Activated T-helper 1 cell treated with anti-CD3 and anti-CD28 coated beads, Interleukin-2, amount 50 U/mL, for 16 hours (primary cell): ENCODE results near the gene CD151.

Source experiments
- DNase-seq, 2 donors: peaks; one replicate each; pipeline ENCODE4 v3.0.0-alpha.2; 2020; ENCODE audit warnings: low read depth in 1 of 2, low spot score in 1 of 2

Gene CD151

DNA sequence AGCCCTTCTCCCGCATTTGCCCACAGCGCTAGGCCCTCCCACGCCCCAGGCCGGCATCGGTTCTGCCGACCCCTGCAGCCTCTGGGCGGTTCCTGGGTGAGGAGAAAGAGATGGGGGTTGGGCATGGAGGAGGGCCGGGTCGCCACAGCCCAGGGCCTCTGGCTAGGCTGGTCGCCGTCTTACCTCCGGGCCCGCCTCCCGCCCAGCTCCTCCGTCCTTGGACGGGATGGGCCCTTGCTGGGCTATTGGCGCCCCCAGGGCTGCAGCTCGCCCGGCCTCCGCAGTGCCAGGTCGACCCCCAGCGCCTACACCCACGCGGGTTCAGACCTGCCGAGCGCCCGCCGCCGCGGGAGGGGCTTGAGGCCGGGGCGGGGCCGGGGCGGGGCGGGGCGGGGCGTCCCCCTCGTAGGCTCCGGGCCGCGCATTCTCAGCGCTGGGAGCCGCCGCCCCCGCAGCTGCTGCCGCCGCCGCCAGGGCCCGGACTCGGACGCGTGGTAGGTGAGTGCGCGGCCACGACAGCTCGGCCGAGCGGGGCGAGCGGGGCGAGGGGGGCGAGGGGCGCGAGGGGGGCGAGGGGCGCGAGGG is at the start of gene CD151:
Gene CD151 (plus strand): TSS at position 424 of the 585 bp plus-strand sequence. CDS start 3,118 bp downstream, outside the sequence.
- DNase-seq = no peak

DNA sequence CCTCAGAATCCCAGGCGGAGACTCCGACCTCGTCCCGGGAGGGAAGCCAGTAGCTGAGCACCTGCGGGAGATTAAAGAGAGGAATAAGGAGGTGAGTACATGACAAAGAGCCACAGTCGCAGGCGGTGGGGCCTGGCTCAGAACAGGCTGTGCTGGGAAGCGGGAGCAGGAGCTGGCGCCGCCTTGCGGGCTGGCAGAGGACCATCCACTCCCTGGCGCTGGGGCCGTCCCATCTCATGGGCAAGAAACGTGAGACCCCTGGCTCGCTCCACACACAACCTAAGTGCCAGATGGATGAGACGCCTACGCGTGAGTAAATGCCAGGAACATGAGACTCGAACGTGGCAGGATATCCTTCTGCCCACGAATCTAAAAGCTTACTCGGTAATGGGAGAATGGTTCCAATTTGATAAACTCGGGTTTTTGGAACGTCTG is 49.2 kb upstream of the CD151 start:
- DNase-seq = no peak

GRCh38 chr11:786235-787083 is 46.3 kb upstream of the CD151 start:
- DNase-seq = no peak

DNA sequence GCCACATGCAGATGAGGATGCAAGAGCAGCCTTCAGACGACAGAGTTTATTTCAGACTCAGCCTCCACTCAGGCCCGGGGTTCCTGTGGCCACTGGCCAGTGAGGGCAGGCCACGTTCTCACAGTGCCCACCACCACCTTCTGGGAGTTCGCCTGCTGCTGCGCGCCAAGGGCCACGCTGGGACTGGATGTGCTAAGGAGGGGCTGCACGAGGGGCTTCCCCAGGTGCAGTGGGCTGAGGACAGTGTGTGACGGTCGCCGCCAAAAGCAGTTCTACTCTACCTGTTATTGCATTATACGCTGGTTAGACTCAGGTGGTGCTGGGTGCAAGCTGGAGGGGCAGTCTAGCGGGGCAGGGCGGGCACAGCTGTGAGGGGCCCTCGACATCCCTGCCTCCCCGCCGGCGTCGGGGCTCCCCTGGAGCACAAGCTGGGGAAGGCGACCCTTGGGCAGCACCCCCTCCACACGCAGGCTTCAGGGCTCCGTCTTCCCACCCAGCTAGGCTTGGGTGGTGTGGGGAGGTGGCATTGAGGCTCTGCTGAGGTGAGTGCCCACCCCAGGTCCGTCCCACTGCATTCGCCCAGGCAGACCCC is 45.6 kb upstream of the CD151 start:
- no peak for DNase-seq

GRCh38 chr11:788009-788640 is 44.6 kb upstream of the CD151 start:
- no peak for DNase-seq

DNA sequence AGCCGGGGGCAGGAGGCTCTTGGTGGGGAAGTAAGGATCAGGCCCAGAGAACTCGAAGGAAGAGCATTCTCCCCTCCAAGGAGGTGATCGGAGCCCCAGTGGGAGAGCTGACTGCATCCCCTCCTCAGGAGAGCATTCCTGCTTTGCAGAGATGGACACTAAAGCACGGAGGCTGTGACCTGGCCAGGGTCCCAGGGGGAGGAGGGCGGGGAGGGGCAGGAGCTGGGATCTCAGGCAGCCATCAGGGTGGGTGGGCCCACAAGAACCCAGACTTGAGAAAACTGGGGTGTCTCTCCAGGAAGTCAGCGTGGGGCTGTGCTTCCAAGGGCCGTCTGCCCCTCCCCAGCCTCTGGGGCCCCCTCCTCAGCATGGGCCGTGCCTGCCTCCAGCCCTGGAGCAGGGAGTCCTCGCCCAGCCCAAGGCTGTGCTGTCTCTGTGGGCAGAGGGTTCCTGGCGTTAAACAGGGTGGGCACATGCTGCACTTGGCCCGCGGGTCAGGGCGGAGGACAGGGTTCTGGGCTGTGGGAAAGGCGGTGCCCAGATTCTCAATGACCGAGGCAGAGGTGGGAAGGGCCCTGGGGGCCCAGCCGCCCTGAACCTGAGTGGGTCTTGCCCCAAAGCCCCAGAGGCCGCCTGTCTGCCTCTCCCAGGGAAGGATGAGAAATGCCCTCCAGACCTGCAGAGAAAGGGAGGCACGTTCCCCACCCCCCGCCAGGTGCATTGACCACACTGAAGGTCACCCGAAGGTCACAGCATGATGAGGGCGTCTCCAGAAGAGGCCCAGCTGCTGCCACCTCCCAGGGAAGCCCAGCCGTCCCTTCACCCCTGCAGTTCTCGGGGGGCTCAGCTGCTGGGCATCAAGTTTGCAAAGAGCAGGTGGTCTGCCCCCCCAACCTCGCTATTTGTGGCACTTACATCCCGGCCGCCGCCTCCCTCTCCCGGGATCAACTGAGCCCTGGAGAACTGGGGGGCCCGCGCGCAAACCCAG is 43.5 kb upstream of the CD151 start:
- no peak for DNase-seq

GRCh38 chr11:789943-790342 is 42.8 kb upstream of the CD151 start, which contains the start of gene CEND1:
TSS of gene CEND1 (minus strand) at chr11:790090. CDS start at chr11:788576, 1,514 bp downstream.
- DNase-seq = no peak

DNA sequence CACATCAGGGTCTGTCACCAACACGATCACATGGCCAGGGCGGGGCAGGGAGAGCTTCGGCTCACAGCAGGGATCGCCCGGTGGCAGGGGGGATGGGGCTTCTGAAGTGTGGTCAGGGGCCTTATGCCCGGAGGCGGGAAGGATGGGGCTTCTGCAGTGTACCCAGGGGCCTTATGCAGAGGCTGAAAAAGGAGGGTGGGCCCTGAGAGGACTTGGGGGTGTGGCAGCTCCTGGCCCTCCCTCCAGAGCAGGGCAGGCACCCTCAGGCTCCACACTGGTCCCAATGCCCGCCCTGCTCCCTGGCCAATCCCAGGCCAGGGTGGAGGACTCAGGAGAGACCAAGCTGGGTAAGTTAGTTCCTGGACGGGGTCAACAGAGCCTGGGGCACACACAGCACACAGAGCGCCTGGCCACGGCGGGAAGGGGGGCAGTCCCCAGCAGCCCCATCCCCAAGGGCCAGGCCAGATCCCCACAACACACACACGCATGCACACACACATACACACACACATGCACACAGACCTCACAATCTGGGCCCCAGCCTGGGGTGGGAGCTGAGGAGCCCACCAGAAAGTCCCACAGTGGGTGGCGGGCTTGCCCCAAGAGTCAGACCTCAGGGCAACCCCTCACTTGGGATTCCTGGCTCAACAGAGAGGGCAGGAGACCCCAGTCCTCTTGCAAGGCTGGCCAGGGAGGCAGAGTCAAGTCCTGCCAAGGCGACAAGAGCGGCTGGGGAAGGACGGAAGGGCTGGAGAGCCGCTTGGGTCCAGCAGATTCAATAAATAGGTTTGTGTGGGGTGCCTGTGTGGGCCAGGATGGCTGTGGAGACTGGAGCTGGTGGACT is 41.8 kb upstream of the CD151 start:
- no peak for DNase-seq

- DNase-seq = no peak
Observed at GRCh38 chr11:791658-792534, 40.9 kb upstream of the CD151 start.

DNA sequence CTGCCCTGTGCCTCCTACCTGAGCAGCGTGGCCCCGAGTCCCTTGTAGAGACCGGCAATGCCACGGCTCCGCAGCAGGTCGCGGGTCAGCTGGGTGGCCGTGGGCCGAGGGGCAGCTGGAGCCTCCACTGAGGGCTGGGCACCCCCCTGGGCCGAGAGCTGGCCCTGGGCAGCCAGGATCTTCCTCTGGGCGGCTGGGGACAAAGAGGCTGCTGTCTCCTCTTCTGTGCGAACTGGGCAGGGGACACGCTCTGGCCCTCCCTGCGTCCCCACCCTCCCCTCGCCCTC is 40.3 kb upstream of the CD151 start:
- DNase-seq = no peak

DNA sequence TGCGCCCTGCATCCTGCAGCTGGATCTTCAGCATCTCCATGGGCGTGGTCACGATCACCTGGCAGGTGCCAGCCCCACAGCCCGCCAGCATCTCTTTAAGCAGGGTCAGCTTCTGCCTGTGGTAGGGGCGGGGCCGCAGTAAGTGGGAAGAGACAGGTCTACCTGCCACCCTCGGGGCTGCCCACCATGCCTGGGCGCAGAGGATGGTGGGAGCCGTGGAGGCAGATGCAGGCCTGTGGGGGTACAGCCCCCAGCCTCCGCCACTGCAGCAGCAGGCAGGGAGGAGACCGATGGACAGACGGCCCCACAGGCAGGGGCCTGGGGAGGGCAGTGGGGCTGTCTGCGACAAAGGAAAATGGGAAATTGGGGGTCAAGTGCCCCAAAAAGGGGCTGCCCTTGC is 39.9 kb upstream of the CD151 start:
- DNase-seq = no peak

- no peak for DNase-seq
Observed at GRCh38 chr11:793556-793955, 39.2 kb upstream of the CD151 start.

GRCh38 chr11:794013-794765 is 38.6 kb upstream of the CD151 start:
- no peak for DNase-seq

- no peak for DNase-seq
Observed at GRCh38 chr11:794766-795633, 37.8 kb upstream of the CD151 start.

DNA sequence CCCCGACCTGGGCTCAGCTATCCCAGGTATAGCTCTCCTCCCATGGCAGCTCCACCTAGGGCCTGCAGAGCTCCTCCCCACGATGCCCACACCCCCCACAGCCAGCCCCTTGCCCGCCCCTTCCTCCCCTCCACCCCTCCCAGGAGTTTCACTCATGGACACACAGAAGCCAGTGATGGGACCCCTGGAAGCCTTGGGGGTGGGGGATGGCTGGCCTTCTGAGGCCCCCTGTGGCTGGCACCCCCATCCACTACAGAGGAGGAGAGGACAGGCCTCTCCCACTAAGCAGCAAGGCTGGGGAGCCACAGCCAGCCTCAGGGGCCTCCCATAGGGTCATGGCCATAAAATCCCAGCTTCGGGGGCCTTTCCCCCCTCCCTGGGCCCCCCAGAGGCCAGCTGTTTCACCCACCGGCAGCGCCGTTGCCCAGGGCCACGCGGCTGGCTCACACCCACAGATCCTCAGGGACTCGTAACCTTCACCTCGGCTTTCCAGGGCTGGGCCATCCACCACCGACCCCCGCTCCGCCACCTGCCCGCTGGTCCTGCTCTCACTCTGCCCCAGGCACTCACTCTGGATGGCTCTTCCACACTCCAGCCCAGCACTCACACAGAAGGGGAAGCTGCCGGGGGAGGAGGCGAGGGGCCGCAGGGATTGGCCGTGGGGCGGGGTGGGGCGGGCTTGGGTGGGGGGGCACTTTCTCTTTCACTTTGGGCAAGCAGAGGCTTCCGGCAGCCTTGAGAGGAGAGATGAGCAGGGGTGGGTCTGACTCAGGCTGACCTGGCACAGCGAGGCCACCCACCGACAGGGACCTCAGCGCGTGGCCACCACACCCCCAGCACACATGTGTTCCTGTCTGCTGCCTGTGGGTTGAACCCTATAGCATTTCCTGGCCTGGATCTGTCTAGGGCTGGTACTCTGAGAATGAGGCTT is 36.9 kb upstream of the CD151 start:
- peak; percentile 44 to 67 for DNase-seq
